GM21360 (cell line): ENCODE results near the gene PLA1A.
A peak's percentile ranks its signal among the peaks of the same experiment; 100 is the strongest.
"Not testable (repeated sequence)": the region's sequence is repeated elsewhere in the genome, so short reads cannot be mapped to it uniquely, and the experiment has no call there.

Source experiments
- ATAC-seq: cut with Tn5 transposase; IDR thresholded peaks from one replicate; pipeline ENCODE4 v1.9.1; 2021; ENCODE audit warnings: mild to moderate bottlenecking, moderate library complexity; ENCODE audit not compliant: unreplicated experiment

The PLA1A gene, protein sequence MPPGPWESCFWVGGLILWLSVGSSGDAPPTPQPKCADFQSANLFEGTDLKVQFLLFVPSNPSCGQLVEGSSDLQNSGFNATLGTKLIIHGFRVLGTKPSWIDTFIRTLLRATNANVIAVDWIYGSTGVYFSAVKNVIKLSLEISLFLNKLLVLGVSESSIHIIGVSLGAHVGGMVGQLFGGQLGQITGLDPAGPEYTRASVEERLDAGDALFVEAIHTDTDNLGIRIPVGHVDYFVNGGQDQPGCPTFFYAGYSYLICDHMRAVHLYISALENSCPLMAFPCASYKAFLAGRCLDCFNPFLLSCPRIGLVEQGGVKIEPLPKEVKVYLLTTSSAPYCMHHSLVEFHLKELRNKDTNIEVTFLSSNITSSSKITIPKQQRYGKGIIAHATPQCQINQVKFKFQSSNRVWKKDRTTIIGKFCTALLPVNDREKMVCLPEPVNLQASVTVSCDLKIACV

DNA sequence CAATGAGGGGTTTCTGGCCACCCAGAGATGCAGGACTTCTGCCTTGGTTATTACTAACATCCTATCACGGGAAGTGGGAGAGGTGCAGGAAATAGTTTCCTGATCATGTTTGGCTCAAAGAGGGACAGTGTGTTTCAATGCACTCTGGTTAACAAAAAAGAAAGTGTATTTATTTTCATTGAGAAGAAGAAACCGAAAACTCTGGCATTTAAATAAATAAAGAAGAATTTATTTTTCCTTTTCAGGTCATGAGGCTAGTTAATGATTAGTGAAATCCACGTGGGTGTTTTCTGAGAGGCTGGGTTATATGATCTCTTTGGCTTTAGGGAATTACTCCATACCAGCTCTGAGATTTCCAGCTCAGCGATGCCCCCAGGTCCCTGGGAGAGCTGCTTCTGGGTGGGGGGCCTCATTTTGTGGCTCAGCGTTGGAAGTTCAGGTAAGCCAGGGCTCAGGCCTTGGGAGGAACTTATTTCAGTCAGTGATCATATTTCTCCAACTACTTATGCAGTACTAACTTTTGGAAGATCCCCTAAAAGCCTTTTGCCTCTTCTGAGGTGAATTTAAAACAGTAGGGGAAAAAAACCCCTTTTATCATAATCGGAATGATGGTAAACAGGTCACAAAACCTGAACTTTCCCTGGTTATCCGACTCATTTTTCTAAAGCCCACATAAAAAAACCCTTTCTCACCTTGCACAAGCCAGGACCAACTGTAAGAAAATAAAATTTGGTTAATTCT lies at the start of gene PLA1A:
PLA1A (plus strand) TSS at position 338 of the 741 bp plus-strand sequence; CDS start at position 367, 29 bp downstream.
- no peak for ATAC-seq

DNA sequence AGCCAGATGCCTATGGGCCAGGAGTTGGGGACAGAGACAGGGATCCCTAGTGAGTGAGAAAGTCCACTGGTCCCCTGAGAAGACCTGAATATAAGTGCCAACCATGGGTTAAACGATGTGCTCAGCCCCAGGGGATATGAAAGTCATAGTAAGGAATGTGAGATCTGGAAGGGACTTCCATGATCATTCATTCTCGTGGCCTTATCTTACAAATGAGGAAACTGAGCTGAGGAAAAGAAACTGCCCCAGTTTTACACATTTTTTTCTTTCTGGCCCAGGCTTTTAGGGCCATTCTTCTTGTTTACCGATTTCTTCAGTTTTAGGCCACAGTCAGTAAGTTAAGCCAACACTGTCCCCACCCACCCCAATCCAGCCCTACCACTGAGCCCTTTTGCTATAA lies 49.3 kb upstream of the PLA1A start:
- ATAC-seq: no peak

DNA sequence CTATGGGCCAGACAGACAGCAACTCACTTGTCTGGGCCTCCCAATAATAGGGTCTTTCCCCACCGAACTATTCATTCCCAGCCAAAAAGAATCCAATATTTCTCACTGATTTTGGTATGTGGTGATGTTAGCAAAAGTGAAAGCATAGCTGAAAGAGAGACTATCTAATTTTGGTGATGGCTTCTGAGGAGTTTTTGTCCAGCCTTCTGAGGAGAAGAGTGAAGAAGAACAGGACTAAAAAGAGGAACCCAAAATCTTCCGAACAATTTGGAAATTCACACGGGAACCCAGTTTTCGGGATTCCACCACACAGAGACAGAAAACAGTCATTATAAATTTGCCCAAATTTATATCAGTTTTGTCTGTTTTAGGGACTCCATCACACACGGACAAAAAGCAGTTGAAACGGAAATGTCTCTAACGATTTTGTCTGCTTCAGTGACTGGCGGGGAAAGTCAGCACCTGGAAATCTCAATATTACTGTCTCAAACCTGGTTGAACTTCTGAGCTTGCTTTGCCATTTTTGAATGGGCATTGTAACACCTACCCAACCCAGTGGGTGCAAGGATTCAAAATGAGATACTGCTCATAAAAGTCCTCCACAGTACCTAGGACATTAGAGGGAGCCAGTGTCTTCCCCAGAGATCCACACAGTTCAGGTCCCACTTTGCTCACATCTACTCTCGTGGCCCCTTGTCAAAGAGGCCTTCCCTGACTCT lies 47.3 kb upstream of the PLA1A start:
- peak; percentile 27 for ATAC-seq

DNA sequence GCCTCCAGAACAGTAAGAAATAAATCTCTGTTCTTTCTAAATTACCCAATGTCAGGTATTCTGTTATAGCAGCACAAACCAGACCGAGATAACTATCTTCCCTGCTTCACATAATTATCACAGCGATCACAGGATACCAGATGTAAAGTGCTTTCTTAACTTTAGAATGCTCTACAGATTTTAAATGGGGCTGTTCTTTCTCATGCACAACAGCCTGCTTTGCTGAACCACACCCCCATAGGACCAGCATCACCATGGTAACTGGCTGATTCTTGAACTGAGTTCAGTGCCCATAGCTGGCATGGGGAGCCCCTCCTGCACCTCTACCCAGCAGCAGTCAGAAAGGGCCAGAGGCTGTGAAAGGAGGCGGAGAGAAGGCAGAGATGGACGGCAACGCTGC lies 46.1 kb upstream of the PLA1A start:
- ATAC-seq: no peak

GRCh38 chr3:119552928-119553327 lies 44.8 kb upstream of the PLA1A start:
- not testable (repeated sequence) for ATAC-seq

DNA sequence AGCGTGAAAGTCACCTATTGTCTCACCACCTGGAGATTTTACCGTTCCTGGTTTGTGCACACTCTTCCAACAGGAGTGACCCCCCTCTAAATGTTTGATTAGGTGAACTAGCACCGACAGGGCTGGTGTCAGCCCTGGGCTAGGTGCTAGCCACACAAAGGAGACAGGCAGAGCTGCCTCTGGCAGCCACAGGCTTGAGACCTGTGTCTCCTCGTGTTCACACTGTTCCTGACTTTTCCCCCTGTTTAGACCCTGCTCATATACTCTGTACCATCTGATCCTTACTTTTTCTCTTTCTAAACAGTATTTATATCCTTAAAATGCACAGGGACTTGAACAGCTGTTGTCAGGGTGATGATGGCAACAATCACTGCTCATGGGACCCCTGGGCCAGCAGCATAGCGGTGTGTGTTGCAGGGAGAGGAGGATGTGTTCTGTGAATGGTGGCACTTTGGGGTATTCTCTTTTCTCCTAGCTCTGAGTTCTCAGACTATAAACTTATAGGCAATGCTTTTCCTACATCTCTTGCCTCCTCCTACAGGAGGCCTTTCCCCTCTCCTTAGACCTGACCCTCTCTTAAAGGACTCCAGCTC lies 43.8 kb upstream of the PLA1A start:
- ATAC-seq: no peak

- ATAC-seq: no peak
Measured at GRCh38 chr3:119555309-119555735, 42.4 kb upstream of the PLA1A start.

DNA sequence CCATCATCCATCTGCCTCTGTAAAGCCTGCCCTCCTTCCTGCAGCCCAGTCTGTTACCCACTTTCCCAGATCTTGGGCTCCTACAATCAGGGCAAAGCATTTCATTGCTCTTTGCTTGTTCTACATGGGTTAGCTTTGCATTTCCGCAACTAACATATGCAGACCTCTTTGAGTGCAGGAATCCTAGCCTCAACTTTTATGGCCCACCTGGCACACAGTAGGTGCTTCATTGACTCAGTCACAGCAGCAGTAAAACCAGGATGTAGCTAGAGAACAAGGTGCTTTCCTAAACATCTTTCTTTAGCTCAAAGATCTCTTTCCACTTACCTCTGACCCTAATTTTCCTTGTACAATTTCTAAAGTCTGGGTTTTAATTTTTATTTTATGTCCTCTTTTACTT lies 41.8 kb upstream of the PLA1A start:
- ATAC-seq: no peak

DNA sequence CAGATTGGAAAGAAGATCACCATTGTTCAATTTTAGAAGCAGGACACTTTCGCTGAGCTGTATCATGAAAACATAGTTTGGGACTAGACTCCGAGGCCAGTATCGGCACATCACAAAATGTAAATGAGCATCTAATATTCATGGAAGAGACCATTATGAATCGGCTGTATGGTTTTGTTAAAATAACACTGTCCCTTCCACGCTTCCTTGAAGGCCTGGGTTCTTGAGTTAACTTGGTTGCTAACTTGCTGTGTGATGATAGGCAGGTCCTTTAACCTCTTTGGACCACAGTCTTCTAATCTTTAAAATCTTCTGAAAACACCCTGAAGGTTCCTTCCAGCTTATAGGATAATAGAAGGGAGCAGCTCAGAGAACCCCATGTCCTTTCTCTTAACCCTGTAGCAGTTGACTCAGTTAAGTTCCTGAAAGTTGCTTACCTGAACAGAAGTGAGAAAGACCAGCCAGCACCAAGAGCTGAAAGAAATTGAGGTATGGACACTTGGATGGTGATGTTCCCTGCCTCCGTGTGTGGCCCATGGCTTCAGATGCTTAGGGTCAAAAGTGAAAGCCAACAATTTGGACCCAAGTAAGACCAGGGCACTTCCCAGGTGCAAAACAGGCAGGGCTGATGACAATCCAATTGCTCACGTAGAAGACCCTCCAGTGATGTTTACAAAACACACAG lies 40.4 kb upstream of the PLA1A start:
- ATAC-seq: no peak

DNA sequence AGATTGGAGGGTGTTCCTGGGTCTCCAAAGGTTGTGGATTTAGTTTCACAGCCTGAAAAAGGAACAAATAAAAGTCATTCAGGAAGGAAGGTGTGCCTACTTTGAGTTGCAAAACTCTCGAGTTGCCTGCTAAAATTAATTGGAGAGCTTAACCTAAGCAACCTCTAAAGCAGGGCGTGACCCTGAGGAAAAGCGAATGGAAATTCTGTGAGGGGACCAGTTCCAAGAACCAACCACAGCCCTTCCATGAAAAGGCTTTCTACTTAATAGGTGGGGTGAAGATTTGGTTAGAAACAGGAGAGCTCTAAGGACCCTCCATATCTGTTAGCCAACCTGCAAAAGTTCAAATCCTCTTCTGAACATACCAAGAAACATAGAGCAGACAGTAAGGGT lies 39.8 kb upstream of the PLA1A start:
- no peak for ATAC-seq

GRCh38 chr3:119558626-119559317 lies 38.9 kb upstream of the PLA1A start:
- no peak for ATAC-seq

DNA sequence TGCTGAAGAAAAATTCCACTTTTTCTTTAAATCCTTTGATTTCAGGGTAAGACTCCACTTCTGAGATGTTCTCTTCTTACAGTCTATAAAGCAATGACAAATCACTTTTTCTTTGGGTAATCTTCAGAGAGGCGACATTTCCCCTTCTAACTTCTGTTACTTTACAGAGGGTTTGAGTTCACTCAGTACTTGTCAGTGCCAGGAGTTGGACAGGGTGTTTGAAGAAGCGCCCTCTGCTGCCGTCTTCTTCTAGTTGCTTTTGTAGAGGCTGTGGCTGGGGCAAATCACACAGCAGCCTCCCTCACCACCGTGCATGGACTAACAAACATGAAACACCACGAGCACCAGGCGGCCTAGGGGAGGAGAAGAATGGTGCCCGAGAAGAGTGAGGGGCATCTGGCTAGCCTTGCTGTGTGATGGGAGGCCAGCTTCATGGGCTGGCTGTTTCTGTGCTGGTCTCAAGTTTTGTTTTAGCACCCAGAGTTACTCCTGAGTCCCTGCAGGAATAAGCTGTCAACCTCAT lies 38.2 kb upstream of the PLA1A start, which contains the start of gene CD80:
CD80 (minus strand) TSS at position 174 of the 523 bp plus-strand sequence. CDS start 1,886 bp downstream, outside the sequence.
- ATAC-seq: peak; percentile 48

- no peak for ATAC-seq
Measured at GRCh38 chr3:119560160-119560559, 37.5 kb upstream of the PLA1A start.

GRCh38 chr3:119562307-119562961 lies 35.3 kb upstream of the PLA1A start:
- ATAC-seq: peak; percentile 72

- ATAC-seq: not testable (repeated sequence)
Measured at GRCh38 chr3:119563334-119563733, 34.4 kb upstream of the PLA1A start.

GRCh38 chr3:119569156-119569555 lies 28.5 kb upstream of the PLA1A start:
- no peak for ATAC-seq

DNA sequence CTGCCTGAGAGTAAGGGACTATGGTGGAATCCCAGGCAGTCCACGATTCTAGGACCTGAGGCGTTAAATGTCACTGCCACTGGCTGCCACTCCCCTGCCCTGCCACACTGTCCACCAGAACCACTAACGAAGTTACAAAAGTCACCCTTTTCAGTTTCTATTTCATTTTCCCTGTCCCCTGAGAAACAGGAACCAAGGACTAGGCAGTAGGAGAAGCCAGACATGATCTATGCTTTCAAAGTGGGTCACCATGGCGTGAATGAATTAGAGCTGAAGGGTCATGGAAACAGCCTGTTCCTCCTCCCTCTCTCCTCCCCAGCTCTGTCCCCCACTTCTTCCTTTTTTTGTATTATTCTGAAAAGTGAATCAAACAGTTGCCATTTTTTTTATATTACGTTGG lies 27.5 kb upstream of the PLA1A start:
- peak; percentile 46 for ATAC-seq

- no peak for ATAC-seq
Measured at GRCh38 chr3:119571230-119571629, 26.5 kb upstream of the PLA1A start.

GRCh38 chr3:119571688-119572087 lies 26.0 kb upstream of the PLA1A start:
- ATAC-seq: no peak
